DND-41 (cell line): Measurements from ENCODE around the gene HEMK1.

Experiments used
- ATAC-seq: fragments of 200-7000 bp; cut with Tn5 transposase; 3 replicates; pipeline ENCODE4 v1.9.1; 2021; ENCODE audit warnings: low read depth; ENCODE audit not compliant: insufficient read depth
- DNase-seq: peaks from one replicate; pipeline ENCODE4 v3.0.0-alpha.2; 2020
- H2AFZ ChIP-seq: 2 replicates; pipeline ENCODE4 v1.6.0; 2012; ENCODE audit warnings: low read depth, low read length
- H3K27ac ChIP-seq: 2 replicates; pipeline ENCODE4 v1.5.1; 2012; ENCODE audit warnings: low read length, inconsistent platforms
- H3K27me3 ChIP-seq: fragments of 200-600 bp; sonication (generic); 2 replicates; pipeline ENCODE4 v1.6.0; 2012; ENCODE audit warnings: low read length, mild to moderate bottlenecking, inconsistent platforms; ENCODE audit not compliant: insufficient read depth, poor library complexity
- H3K36me3 ChIP-seq: 2 replicates; pipeline ENCODE4 v1.5.1; 2012; ENCODE audit warnings: low read length, inconsistent platforms; ENCODE audit not compliant: insufficient read depth
- H3K4me1 ChIP-seq: 2 replicates; pipeline ENCODE4 v1.5.1; 2012; ENCODE audit warnings: mild to moderate bottlenecking, low read length; ENCODE audit not compliant: insufficient read depth
- H3K4me2 ChIP-seq: 2 replicates; pipeline ENCODE4 v1.6.0; 2012; ENCODE audit warnings: mild to moderate bottlenecking, moderate library complexity, low read length, inconsistent platforms; ENCODE audit not compliant: insufficient read depth
- H3K4me3 ChIP-seq, 2 experiments: fragments of 200-600 bp in 1 of 2; shearing (Covaris generic) in 1 of 2; 2 replicates each; pipeline ENCODE4 v1.5.1; 2012 to 2016; ENCODE audit warnings: inconsistent platforms in 2 of 2, low read length in 2 of 2, mild to moderate bottlenecking in 2 of 2, low read depth in 1 of 2, moderate library complexity in 1 of 2
- H3K79me2 ChIP-seq: 2 replicates; pipeline ENCODE4 v1.6.0; 2012; ENCODE audit warnings: low read length, inconsistent platforms; ENCODE audit not compliant: insufficient read depth
- H3K9ac ChIP-seq: 2 replicates; pipeline ENCODE4 v1.6.0; 2012; ENCODE audit warnings: low read depth, mild to moderate bottlenecking, inconsistent platforms, low read length, moderate library complexity
- H3K9me3 ChIP-seq: 2 replicates; pipeline ENCODE4 v1.5.1; 2012; ENCODE audit warnings: low read length, moderate library complexity, mild to moderate bottlenecking, inconsistent platforms; ENCODE audit not compliant: insufficient read depth, severe bottlenecking
- H4K20me1 ChIP-seq: 2 replicates; pipeline ENCODE4 v1.6.0; 2012; ENCODE audit warnings: low read length; ENCODE audit not compliant: insufficient read depth
- CTCF ChIP-seq: IDR thresholded peaks from 2 replicates; pipeline ENCODE4 v1.5.1; 2012; ENCODE audit warnings: borderline replicate concordance, low read length, moderate library complexity, mild to moderate bottlenecking; ENCODE audit not compliant: poor library complexity, severe bottlenecking; ENCODE audit errors: extremely low read depth
- EZH2 ChIP-seq: IDR thresholded peaks from 3 replicates; pipeline ENCODE4 v1.6.1; 2012; ENCODE audit warnings: borderline replicate concordance, low read depth, mild to moderate bottlenecking, moderate library complexity, low read length, inconsistent platforms; ENCODE audit not compliant: severe bottlenecking

Gene HEMK1

GRCh38 chr3:50549226-50549625 is 20.1 kb upstream of the HEMK1 start:
- Histone ChIP-seq H3K36me3 (no peaks in the 10 kb centered on the region), H3K4me3 (no peak overlapping the region), H3K9me3 (no peaks in the 10 kb centered on the region), H3K79me2 (no peaks in the 10 kb centered on the region), H3K4me1 (no peaks in the 10 kb centered on the region), H3K4me2 (no peak overlapping the region), H4K20me1 (0 out of 2 replicates have a peak, but pooled peaks cover 4% of the 10 kb centered on the region), H3K27me3 (peaks cover 4% of the 10 kb centered on the region), H3K27ac (no peak overlapping the region), H2AFZ (no peak overlapping the region), H3K9ac (no peak overlapping the region)
- no peak for ATAC-seq
- no peak for TF ChIP-seq CTCF
- no peak for TF ChIP-seq EZH2
- no peak for DNase-seq

- Histone ChIP-seq H3K36me3 (no peaks in the 10 kb centered on the region), H3K9ac (no peak overlapping the region), H3K27ac (no peak overlapping the region), H2AFZ (no peak overlapping the region), H3K4me2 (no peak overlapping the region), H3K79me2 (no peaks in the 10 kb centered on the region), H3K27me3 (peaks cover 4% of the 10 kb centered on the region), H3K4me1 (no peaks in the 10 kb centered on the region), H3K4me3 (no peak overlapping the region), H3K9me3 (no peaks in the 10 kb centered on the region), H4K20me1 (0 out of 2 replicates have a peak, but pooled peaks cover 4% of the 10 kb centered on the region)
- TF ChIP-seq CTCF (peak; percentile 84), EZH2 (no peak)
- peak; percentile 88 for ATAC-seq
- peak; percentile 77 for DNase-seq
Observed at GRCh38 chr3:50550079-50550736, 19.1 kb upstream of the HEMK1 start.

GRCh38 chr3:50551054-50551659 is 18.2 kb upstream of the HEMK1 start:
- Histone ChIP-seq H3K9ac (no peak overlapping the region), H3K9me3 (no peaks in the 10 kb centered on the region), H3K4me2 (no peak overlapping the region), H3K4me1 (no peaks in the 10 kb centered on the region), H3K27ac (no peak overlapping the region), H3K36me3 (no peaks in the 10 kb centered on the region), H3K4me3 (no peak overlapping the region), H4K20me1 (0 out of 2 replicates have a peak, but pooled peaks cover 4% of the 10 kb centered on the region), H3K79me2 (no peaks in the 10 kb centered on the region), H2AFZ (no peak overlapping the region), H3K27me3 (no peaks in the 10 kb centered on the region)
- no peak for ATAC-seq
- no peak for TF ChIP-seq EZH2
- no peak for TF ChIP-seq CTCF
- no peak for DNase-seq
